Measurements from ENCODE around the gene CFAP20DC. TPM values are rescaled to one million over a fixed set of nuclear protein-coding genes. Genes with fewer than 3 reads are reported as not detected.

Gene CFAP20DC
- total and polyA plus RNA-seq, 4 donors: 0.98 to 2.1 (median 1.5) TPM

DNA sequence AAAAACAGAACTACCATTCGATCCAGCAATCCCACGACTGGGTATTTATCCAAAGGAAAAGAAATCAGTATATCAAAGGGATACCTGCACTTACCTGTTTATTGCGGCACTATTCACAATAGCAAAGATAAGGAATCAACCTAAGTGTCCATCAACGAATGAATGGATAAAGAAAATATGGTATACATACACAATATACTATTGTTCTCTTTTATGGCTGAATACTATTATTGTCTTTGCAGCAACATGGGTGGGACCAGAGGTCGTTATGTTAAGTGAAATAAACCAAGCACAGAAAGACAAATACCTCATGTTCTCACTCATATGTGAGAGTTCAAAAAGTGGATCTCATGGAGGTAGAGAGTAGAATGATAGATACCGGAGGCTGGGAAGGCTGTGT lies 264.9 kb downstream of the CFAP20DC start:
- Histone ChIP-seq H3K4me3 (ENCODE audit: low read depth in 1 of 3, low read length in 3 of 3) (no peak overlapping the region), H3K9me3 (ENCODE audit: control insufficient read depth in 4 of 4, low read length in 3 of 4) (peaks cover 0 to 8% (median 2%) of the 10 kb centered on the region in 4 donors), H3K36me3 (ENCODE audit: control insufficient read depth in 4 of 4, insufficient read depth in 3 of 4, low read depth in 1 of 4, low read length in 3 of 4) (no peaks in the 10 kb centered on the region), H3K4me1 (ENCODE audit: control insufficient read depth in 4 of 4, insufficient read depth in 4 of 4, low read length in 3 of 4) (no peaks in the 10 kb centered on the region), H3K27me3 (ENCODE audit: control insufficient read depth in 4 of 4, insufficient read depth in 4 of 4, low read length in 3 of 4) (no peaks in the 10 kb centered on the region), H3K9ac (ENCODE audit: low read depth in 1 of 2, low read length in 2 of 2) (no peak overlapping the region), H3K27ac (ENCODE audit: low read depth in 1 of 2, low read length in 2 of 2) (no peak overlapping the region)
- no peak for DNase-seq (ENCODE audit: low spot score)
- WGBS: 83% methylated on average over 6 of the region's 6 CpGs
- TF ChIP-seq HNF4G (IDR thresholded peaks at IDR 0.05) (no peak), YY1 (IDR thresholded peaks at IDR 0.05) (no peak), JUND (IDR thresholded peaks at IDR 0.05) (no peak), HNF4A (conservative IDR thresholded peaks at IDR 0.05) (no peak), EGR1 (IDR thresholded peaks at IDR 0.05; ENCODE audit: low read depth in 2 of 2) (no peak), FOXA2 (IDR thresholded peaks at IDR 0.05) (no peak), NR2F2 (IDR thresholded peaks at IDR 0.05) (no peak), TAF1 (conservative IDR thresholded peaks at IDR 0.05) (no peak)
- TF ChIP-seq, protein P1, sequence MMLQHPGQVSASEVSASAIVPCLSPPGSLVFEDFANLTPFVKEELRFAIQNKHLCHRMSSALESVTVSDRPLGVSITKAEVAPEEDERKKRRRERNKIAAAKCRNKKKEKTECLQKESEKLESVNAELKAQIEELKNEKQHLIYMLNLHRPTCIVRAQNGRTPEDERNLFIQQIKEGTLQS (IDR thresholded peaks at IDR 0.05): no peak
- TF ChIP-seq, protein P2, sequence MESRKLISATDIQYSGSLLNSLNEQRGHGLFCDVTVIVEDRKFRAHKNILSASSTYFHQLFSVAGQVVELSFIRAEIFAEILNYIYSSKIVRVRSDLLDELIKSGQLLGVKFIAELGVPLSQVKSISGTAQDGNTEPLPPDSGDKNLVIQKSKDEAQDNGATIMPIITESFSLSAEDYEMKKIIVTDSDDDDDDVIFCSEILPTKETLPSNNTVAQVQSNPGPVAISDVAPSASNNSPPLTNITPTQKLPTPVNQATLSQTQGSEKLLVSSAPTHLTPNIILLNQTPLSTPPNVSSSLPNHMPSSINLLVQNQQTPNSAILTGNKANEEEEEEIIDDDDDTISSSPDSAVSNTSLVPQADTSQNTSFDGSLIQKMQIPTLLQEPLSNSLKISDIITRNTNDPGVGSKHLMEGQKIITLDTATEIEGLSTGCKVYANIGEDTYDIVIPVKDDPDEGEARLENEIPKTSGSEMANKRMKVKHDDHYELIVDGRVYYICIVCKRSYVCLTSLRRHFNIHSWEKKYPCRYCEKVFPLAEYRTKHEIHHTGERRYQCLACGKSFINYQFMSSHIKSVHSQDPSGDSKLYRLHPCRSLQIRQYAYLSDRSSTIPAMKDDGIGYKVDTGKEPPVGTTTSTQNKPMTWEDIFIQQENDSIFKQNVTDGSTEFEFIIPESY (IDR thresholded peaks at IDR 0.05): no peak
- TF ChIP-seq, protein P3, sequence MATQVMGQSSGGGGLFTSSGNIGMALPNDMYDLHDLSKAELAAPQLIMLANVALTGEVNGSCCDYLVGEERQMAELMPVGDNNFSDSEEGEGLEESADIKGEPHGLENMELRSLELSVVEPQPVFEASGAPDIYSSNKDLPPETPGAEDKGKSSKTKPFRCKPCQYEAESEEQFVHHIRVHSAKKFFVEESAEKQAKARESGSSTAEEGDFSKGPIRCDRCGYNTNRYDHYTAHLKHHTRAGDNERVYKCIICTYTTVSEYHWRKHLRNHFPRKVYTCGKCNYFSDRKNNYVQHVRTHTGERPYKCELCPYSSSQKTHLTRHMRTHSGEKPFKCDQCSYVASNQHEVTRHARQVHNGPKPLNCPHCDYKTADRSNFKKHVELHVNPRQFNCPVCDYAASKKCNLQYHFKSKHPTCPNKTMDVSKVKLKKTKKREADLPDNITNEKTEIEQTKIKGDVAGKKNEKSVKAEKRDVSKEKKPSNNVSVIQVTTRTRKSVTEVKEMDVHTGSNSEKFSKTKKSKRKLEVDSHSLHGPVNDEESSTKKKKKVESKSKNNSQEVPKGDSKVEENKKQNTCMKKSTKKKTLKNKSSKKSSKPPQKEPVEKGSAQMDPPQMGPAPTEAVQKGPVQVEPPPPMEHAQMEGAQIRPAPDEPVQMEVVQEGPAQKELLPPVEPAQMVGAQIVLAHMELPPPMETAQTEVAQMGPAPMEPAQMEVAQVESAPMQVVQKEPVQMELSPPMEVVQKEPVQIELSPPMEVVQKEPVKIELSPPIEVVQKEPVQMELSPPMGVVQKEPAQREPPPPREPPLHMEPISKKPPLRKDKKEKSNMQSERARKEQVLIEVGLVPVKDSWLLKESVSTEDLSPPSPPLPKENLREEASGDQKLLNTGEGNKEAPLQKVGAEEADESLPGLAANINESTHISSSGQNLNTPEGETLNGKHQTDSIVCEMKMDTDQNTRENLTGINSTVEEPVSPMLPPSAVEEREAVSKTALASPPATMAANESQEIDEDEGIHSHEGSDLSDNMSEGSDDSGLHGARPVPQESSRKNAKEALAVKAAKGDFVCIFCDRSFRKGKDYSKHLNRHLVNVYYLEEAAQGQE (IDR thresholded peaks at IDR 0.05): no peak
- TF ChIP-seq, protein P4, sequence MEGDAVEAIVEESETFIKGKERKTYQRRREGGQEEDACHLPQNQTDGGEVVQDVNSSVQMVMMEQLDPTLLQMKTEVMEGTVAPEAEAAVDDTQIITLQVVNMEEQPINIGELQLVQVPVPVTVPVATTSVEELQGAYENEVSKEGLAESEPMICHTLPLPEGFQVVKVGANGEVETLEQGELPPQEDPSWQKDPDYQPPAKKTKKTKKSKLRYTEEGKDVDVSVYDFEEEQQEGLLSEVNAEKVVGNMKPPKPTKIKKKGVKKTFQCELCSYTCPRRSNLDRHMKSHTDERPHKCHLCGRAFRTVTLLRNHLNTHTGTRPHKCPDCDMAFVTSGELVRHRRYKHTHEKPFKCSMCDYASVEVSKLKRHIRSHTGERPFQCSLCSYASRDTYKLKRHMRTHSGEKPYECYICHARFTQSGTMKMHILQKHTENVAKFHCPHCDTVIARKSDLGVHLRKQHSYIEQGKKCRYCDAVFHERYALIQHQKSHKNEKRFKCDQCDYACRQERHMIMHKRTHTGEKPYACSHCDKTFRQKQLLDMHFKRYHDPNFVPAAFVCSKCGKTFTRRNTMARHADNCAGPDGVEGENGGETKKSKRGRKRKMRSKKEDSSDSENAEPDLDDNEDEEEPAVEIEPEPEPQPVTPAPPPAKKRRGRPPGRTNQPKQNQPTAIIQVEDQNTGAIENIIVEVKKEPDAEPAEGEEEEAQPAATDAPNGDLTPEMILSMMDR (IDR thresholded peaks at IDR 0.05; ENCODE audit: low read depth, low read length, missing input control): no peak
- TF ChIP-seq, protein P5, sequence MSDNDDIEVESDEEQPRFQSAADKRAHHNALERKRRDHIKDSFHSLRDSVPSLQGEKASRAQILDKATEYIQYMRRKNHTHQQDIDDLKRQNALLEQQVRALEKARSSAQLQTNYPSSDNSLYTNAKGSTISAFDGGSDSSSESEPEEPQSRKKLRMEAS (IDR thresholded peaks at IDR 0.05): no peak

DNA sequence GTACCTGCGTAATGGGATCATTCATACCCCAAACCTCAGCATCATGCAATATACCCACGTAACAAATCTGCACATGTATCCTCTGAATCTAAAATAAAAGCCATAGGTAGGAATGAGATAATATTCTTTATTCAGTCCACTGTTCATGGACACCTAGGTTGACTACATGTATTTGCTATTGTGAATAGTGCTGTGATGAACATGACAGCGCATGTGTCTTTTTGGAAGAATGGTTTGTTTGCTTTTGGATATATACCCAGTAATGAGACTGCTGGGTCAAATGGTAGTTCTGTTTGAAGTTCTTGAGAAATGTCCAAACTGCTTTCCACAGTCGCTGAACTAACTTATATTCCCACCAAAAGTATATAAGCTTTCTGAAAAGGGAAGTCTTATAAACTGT lies 265.4 kb downstream of the CFAP20DC start:
- WGBS: 89% methylated on average over 4 of the region's 4 CpGs

More for the DNA sequence above, 265.4 kb downstream of the CFAP20DC start:
- Histone ChIP-seq H3K9ac (ENCODE audit: low read depth in 1 of 2, low read length in 2 of 2) (no peak overlapping the region), H3K27ac (ENCODE audit: low read depth in 1 of 2, low read length in 2 of 2) (no peak overlapping the region), H3K27me3 (ENCODE audit: control insufficient read depth in 4 of 4, insufficient read depth in 4 of 4, low read length in 3 of 4) (no peaks in the 10 kb centered on the region), H3K36me3 (ENCODE audit: control insufficient read depth in 4 of 4, insufficient read depth in 3 of 4, low read depth in 1 of 4, low read length in 3 of 4) (no peaks in the 10 kb centered on the region), H3K9me3 (ENCODE audit: control insufficient read depth in 4 of 4, low read length in 3 of 4) (peaks cover 0 to 13% (median 4%) of the 10 kb centered on the region in 4 donors), H3K4me1 (ENCODE audit: control insufficient read depth in 4 of 4, insufficient read depth in 4 of 4, low read length in 3 of 4) (no peaks in the 10 kb centered on the region), H3K4me3 (ENCODE audit: low read depth in 1 of 3, low read length in 3 of 3) (no peak overlapping the region)
- no peak for TF ChIP-seq GABPA (IDR thresholded peaks at IDR 0.05 in 1 of 2, conservative IDR thresholded peaks at IDR 0.05 in 1 of 2)
- no peak for TF ChIP-seq HNF4A (conservative IDR thresholded peaks at IDR 0.05)
- TF ChIP-seq RXRA (IDR thresholded peaks at IDR 0.05): no peak
- TF ChIP-seq, protein P2 (IDR thresholded peaks at IDR 0.05): no peak
- no peak for TF ChIP-seq TAF1 (conservative IDR thresholded peaks at IDR 0.05)
- no peak for TF ChIP-seq FOXA1 (IDR thresholded peaks at IDR 0.05)
- TF ChIP-seq, protein P3 (IDR thresholded peaks at IDR 0.05): no peak
- no peak for TF ChIP-seq YY1 (IDR thresholded peaks at IDR 0.05)
- no peak for TF ChIP-seq EGR1 (IDR thresholded peaks at IDR 0.05; ENCODE audit: low read depth in 2 of 2)
- TF ChIP-seq SP1 (IDR thresholded peaks at IDR 0.05): no peak
- DNase-seq (ENCODE audit: low spot score): no peak
